Transverse colon (tissue), 4 donors: ENCODE measurements around the gene WBP1.

Source experiments
- EP300 ChIP-seq: sonication (generic); formaldehyde crosslinking; IDR thresholded peaks from one replicate; pipeline ENCODE4 v1.6.1; 2017; ENCODE audit warnings: antibody characterized with exemption, low read depth
- POLR2A ChIP-seq: fragments of 450-650 bp; IDR thresholded peaks from one replicate; pipeline ENCODE4 v1.6.1; 2016; ENCODE audit warnings: antibody characterized with exemption, mild to moderate bottlenecking, moderate library complexity
- POLR2AphosphoS5 ChIP-seq, 3 donors: sonication (generic); formaldehyde crosslinking; IDR thresholded peaks; one replicate each; pipeline ENCODE4 v1.6.1; 2016; ENCODE audit warnings: antibody characterized with exemption in 3 of 3
- TF ChIP-seq, protein P1 (sequence below), 5 experiments: fragments of 200-600 bp in 3 of 5; fragments of 450-650 bp in 2 of 5; sonication (generic) in 3 of 5; IDR thresholded peaks; 1 replicate in 2 of 5; 2 replicates in 3 of 5; pipeline ENCODE4 v1.5.1; 2016 to 2017; ENCODE audit warnings: antibody characterized with exemption in 5 of 5, inconsistent platforms in 3 of 5, mild to moderate bottlenecking in 2 of 5, moderate library complexity in 1 of 5

DNA sequence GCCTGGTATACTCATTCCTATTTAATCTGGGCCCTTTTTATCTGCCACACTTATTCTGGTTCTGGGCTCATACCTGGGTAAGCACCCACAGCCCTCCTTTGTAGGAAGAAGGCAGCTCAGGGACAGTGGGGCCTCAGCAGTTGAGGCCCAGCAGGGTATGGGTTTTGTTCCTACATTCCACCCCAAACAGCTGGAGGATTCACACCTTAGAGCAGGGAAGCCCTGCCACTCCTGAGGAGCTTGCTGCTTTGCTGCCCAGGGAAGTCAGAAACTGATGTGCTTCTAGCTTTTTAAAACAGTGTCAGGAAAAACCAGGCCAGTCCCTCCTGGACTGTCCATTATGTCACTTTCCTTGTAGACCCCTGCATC, 42.3 kb downstream of the WBP1 start:
- TF ChIP-seq, protein P1, sequence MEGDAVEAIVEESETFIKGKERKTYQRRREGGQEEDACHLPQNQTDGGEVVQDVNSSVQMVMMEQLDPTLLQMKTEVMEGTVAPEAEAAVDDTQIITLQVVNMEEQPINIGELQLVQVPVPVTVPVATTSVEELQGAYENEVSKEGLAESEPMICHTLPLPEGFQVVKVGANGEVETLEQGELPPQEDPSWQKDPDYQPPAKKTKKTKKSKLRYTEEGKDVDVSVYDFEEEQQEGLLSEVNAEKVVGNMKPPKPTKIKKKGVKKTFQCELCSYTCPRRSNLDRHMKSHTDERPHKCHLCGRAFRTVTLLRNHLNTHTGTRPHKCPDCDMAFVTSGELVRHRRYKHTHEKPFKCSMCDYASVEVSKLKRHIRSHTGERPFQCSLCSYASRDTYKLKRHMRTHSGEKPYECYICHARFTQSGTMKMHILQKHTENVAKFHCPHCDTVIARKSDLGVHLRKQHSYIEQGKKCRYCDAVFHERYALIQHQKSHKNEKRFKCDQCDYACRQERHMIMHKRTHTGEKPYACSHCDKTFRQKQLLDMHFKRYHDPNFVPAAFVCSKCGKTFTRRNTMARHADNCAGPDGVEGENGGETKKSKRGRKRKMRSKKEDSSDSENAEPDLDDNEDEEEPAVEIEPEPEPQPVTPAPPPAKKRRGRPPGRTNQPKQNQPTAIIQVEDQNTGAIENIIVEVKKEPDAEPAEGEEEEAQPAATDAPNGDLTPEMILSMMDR (IDR thresholded peaks at IDR 0.05), result no peak
- no peak for TF ChIP-seq POLR2AphosphoS5 (IDR thresholded peaks at IDR 0.05)
- no peak for TF ChIP-seq POLR2A
- no peak for TF ChIP-seq EP300
